Osteoblast (primary cell): ENCODE measurements around the gene CPED1. TPM values are rescaled to one million over a fixed set of nuclear protein-coding genes. Genes with fewer than 3 reads are reported as not detected.
A peak's percentile ranks its signal among the peaks of the same experiment; 100 is the strongest.

Experiments used
- DNase-seq: peaks from one replicate; pipeline ENCODE4 v3.0.0; 2011; ENCODE audit warnings: low spot score, mixed read lengths; ENCODE audit not compliant: insufficient read length; ENCODE audit errors: missing footprints
- H2AFZ ChIP-seq: 2 replicates; pipeline ENCODE4 v1.6.0; 2011; ENCODE audit warnings: mild to moderate bottlenecking, low read length
- H3K27ac ChIP-seq: 2 replicates; pipeline ENCODE4 v1.5.1; 2011; ENCODE audit warnings: mild to moderate bottlenecking, low read depth, low read length, moderate library complexity
- H3K27me3 ChIP-seq: 2 replicates; pipeline ENCODE4 v1.6.0; 2012; ENCODE audit warnings: mild to moderate bottlenecking, control low read depth, inconsistent platforms, low read length, moderate library complexity; ENCODE audit not compliant: insufficient read depth
- H3K36me3 ChIP-seq: 2 replicates; pipeline ENCODE4 v1.5.1; 2011; ENCODE audit warnings: mild to moderate bottlenecking, low read length, control low read depth, moderate library complexity; ENCODE audit not compliant: insufficient read depth
- H3K4me1 ChIP-seq: 2 replicates; pipeline ENCODE4 v1.5.1; 2011; ENCODE audit warnings: mild to moderate bottlenecking, low read length, control low read depth, moderate library complexity; ENCODE audit not compliant: insufficient read depth
- H3K4me2 ChIP-seq: 2 replicates; pipeline ENCODE4 v1.6.0; 2011; ENCODE audit warnings: mild to moderate bottlenecking, low read length; ENCODE audit not compliant: insufficient read depth
- H3K4me3 ChIP-seq: fragments of 200-600 bp; sonication (generic); 3 replicates; pipeline ENCODE4 v1.5.1; 2012; ENCODE audit warnings: mild to moderate bottlenecking, low read length, inconsistent platforms; ENCODE audit not compliant: insufficient read depth
- H3K79me2 ChIP-seq: 2 replicates; pipeline ENCODE4 v1.6.0; 2012; ENCODE audit warnings: mild to moderate bottlenecking, low read length, control low read depth, inconsistent platforms; ENCODE audit not compliant: insufficient read depth
- H3K9me3 ChIP-seq: 2 replicates; pipeline ENCODE4 v1.5.1; 2011; ENCODE audit warnings: low read depth, low read length, control low read depth
- H4K20me1 ChIP-seq: 2 replicates; pipeline ENCODE4 v1.6.0; 2012; ENCODE audit warnings: mild to moderate bottlenecking, low read length, control low read depth; ENCODE audit not compliant: insufficient read depth
- total RNA-seq: library from RNA; depleted of rRNA; stranded (reverse); fragments of >200 nt; gene quantifications from 2 replicates; pipeline ENCODE4 v1.2.3, GENCODE V29; 2012
- TF ChIP-seq, protein P1 (sequence below): IDR thresholded peaks from 2 replicates; pipeline ENCODE4 v1.5.1; 2011; ENCODE audit warnings: mild to moderate bottlenecking, low read depth, low read length, moderate library complexity; ENCODE audit errors: extremely low read depth

The CPED1 gene
- total RNA-seq, 1 donor = 30.8 TPM

DNA sequence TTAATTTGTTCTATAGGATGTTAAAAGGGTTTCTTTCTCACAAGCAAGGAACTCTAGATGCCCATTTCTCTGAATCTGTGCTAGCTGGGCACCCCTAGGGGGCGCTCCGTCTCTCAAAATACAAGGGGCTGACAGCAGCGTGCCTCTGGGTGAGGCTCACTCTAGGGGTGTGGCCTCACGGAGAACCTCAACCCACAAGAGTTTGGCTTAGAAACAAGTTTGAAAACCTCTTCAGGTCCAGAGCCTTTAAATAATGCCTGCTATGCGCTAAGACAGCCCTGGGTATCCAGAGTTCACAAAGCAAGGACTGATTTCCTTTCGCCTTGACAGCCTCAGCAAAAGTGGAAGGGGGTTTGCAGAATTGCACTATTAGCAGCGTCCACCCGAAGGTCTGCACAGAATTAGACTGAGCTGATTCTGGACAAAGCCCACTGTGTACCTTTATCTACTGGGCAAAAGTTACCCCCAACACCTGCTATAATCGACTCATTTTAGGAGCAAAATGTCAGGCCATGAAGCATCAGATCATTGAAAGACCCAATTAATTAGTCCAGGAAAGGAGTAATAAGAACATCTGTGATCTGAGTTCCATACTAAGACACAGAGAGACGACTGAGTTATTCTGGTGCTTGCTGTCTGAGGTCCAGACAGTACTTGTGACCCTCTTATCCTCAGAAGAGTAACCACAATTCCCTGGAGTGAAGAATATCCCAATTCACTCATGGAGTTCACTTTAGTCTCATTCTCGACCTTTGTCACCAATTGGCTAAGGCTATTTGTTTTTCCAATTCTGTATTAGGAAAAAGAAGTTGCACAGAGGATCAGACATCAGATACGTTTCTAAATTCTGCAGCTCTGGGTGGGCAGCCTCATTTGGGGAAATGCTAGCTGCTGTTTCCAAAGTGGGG lies 574 bp upstream of the CPED1 start:
- Histone ChIP-seq H3K9me3 (no peaks in the 10 kb centered on the region), H2AFZ (peak overlapping the region; percentile 75), H3K4me3 (peak overlapping the region; percentile 74), H3K27ac (peak overlapping the region; percentile 83), H3K4me1 (peaks cover 23% of the 10 kb centered on the region), H3K27me3 (no peaks in the 10 kb centered on the region), H3K79me2 (peaks cover 25% of the 10 kb centered on the region), H4K20me1 (no peaks in the 10 kb centered on the region), H3K4me2 (peak overlapping the region; percentile 99), H3K36me3 (no peaks in the 10 kb centered on the region)
- TF ChIP-seq, protein P1, sequence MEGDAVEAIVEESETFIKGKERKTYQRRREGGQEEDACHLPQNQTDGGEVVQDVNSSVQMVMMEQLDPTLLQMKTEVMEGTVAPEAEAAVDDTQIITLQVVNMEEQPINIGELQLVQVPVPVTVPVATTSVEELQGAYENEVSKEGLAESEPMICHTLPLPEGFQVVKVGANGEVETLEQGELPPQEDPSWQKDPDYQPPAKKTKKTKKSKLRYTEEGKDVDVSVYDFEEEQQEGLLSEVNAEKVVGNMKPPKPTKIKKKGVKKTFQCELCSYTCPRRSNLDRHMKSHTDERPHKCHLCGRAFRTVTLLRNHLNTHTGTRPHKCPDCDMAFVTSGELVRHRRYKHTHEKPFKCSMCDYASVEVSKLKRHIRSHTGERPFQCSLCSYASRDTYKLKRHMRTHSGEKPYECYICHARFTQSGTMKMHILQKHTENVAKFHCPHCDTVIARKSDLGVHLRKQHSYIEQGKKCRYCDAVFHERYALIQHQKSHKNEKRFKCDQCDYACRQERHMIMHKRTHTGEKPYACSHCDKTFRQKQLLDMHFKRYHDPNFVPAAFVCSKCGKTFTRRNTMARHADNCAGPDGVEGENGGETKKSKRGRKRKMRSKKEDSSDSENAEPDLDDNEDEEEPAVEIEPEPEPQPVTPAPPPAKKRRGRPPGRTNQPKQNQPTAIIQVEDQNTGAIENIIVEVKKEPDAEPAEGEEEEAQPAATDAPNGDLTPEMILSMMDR = peak; percentile 100
- peak; percentile 82 for DNase-seq

DNA sequence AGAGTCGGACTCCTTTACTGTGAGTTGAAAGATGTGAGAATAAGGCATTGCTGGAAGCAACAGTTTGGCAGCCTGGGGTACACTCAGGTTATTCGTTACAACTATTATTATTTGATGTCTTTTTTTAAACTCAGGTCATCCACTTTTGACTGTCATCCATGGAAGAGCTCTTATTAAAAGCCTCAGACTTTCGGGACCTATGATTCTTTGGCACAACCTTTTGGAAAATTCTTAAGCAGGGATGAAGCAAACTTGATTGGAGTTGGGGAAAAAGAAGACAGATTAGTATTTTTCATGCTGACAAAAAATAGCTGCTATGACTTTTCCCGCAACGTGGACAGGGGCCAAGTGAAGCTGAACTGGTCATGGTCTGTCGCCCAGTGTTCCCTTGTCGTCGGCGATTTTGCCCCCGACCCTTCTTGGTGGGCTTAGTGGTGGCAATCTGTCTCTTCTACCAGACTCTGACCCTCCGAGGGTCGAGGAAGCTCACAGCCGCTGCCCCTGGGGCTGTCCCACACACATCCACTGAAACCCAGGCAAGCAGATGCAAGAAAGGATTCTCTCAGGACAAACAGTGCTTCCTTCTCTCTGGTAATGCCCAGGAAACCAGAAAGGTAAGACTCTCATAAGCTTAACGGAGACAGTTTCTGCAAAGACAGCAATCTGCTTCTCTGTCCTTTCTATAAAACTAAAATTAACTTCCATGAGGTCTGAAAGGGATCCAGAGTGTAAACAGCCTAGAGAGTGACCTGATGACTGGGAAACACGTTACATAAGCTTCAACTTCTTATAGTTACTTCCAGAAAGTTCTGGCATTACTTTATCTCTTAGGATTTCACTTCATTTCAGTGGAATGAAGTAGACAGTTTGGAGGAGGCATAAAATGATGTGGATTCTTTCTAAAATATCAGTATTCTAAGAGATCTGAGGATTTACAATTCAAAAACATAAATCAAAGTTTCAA lies 1.0 kb downstream of the CPED1 start:
- H3K9me3 ChIP-seq = no peaks in the 10 kb centered on the region
- H3K27me3 ChIP-seq = no peaks in the 10 kb centered on the region
- TF ChIP-seq, protein P1 = no peak
- peaks cover 39% of the 10 kb centered on the region for H3K79me2 ChIP-seq
- no peaks in the 10 kb centered on the region for H3K36me3 ChIP-seq
- peak overlapping the region; percentile 74 for H3K4me3 ChIP-seq
- peak overlapping the region; percentile 99 for H3K4me2 ChIP-seq
- H3K4me1 ChIP-seq = peaks cover 38% of the 10 kb centered on the region
- H3K27ac ChIP-seq = peak overlapping the region; percentile 83
- peak; percentile 58 for DNase-seq
- H2AFZ ChIP-seq = peak overlapping the region; percentile 75
- H4K20me1 ChIP-seq = no peaks in the 10 kb centered on the region

DNA sequence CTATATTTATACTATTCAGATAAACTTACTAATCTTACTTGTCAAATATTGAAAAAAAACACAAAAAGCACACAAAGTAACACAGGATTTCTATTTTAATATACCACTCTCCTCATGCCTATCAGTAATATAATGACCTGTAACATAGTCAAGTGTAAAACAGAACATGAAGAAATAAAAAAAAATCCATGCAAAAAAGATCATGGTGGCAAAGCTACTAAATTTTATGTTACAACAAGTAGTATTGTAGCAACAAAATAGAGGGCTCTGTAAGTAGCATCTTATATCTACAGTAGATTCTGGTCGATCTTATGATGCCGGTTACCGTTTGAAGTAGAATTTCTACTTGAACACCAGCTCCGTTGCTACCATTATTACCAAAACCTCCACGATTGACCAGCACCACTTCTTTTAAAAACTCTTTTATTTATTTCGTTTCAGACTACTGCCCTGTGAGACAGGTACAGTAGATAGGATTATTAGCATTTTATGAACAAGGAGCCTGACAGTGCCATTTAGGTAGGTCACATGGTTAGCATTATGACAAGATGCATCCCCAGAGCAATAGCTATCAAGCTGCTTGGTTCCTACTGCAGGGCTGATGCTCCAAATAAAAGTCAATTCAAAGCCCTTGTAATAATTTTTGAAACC lies 2.1 kb downstream of the CPED1 start:
- no peak for DNase-seq
- Histone ChIP-seq H3K27ac (peak overlapping the region; percentile 83), H3K27me3 (no peaks in the 10 kb centered on the region), H3K79me2 (peaks cover 48% of the 10 kb centered on the region), H3K9me3 (no peaks in the 10 kb centered on the region), H3K36me3 (no peaks in the 10 kb centered on the region), H3K4me1 (peaks cover 40% of the 10 kb centered on the region), H4K20me1 (no peaks in the 10 kb centered on the region), H2AFZ (peak overlapping the region; percentile 20), H3K4me3 (peak overlapping the region; percentile 74), H3K4me2 (peak overlapping the region; percentile 99)
- TF ChIP-seq, protein P1 = no peak
